ENCODE data around the gene CSF3. TPM values are rescaled to one million over a fixed set of nuclear protein-coding genes. Genes with fewer than 3 reads are reported as not detected.

Gene CSF3
- total RNA-seq, 1 experiment from 2014 or later = not detected

GRCh38 chr17:39995438-39995837 is 19.8 kb upstream of the CSF3 start:
- Histone ChIP-seq H3K27ac (ENCODE audit: insufficient read length, low read depth, low read length) (no peak overlapping the region), H4K91ac (ENCODE audit: insufficient read length, low read depth, low read length) (no peak overlapping the region), H4K5ac (ENCODE audit: insufficient read length, low read depth, low read length) (no peak overlapping the region), H2BK12ac (ENCODE audit: insufficient read length, low read depth, low read length) (no peak overlapping the region), H2AK5ac (ENCODE audit: insufficient read length, low read length) (no peak overlapping the region), H3T11ph (ENCODE audit: low read length) (no peak overlapping the region), H3K9ac (ENCODE audit: extremely low read depth, insufficient read length, low read length) (no peak overlapping the region), H3K79me2 (ENCODE audit: insufficient read depth, low read length) (no peaks in the 10 kb centered on the region), H3K4me1 (ENCODE audit: insufficient read depth, low read length) (no peaks in the 10 kb centered on the region), H3K4ac (ENCODE audit: low read depth, low read length) (no peak overlapping the region), H2BK20ac (ENCODE audit: low read depth, low read length, poor library complexity, severe bottlenecking) (no peak overlapping the region), H3K23ac (ENCODE audit: insufficient read length, low read depth, low read length) (no peak overlapping the region), H3K79me1 (ENCODE audit: insufficient read depth, low read depth, low read length, poor library complexity, severe bottlenecking) (no peaks in the 10 kb centered on the region), H3K27me3 (ENCODE audit: insufficient read depth, low read length) (no peaks in the 10 kb centered on the region), H2BK15ac (ENCODE audit: low read depth, low read length) (no peak overlapping the region), H4K20me1 (ENCODE audit: control insufficient read depth, insufficient read depth, insufficient read length) (no peaks in the 10 kb centered on the region), H3K56ac (ENCODE audit: insufficient read length, low read depth, low read length) (no peak overlapping the region), H2BK120ac (ENCODE audit: low read depth, low read length, poor library complexity, severe bottlenecking) (no peak overlapping the region), H3K18ac (ENCODE audit: insufficient read length, low read depth, low read length) (no peak overlapping the region), H2AFZ (ENCODE audit: low read length) (no peak overlapping the region), H3K23me2 (ENCODE audit: insufficient read length, low read depth, low read length, poor library complexity, severe bottlenecking) (no peaks in the 10 kb centered on the region), H3K14ac (ENCODE audit: insufficient read depth, low read length) (no peak overlapping the region), H3K9me3 (ENCODE audit: control insufficient read depth, low read depth, low read length) (no peaks in the 10 kb centered on the region), H3K4me2 (ENCODE audit: insufficient read depth, insufficient read length, low read length) (no peak overlapping the region), H4K8ac (replicated peaks; ENCODE audit: insufficient read length, low read depth, low read length) (no peak overlapping the region), H2BK5ac (ENCODE audit: insufficient read length, low read length) (no peak overlapping the region)
- H3K4me3 Mint-ChIP-seq = no peak overlapping the region
- WGBS (ENCODE audit: extremely low coverage, insufficient read length, low lambda C conversion rate) = no CpG with 5 or more reads among the region's 6 CpGs
- no peaks in the 10 kb centered on the region for H3K27me3 Mint-ChIP-seq (ENCODE audit: low read depth)
- no peak for TF ChIP-seq CTCF (conservative IDR thresholded peaks at IDR 0.05)
- no peak for DNase-seq
- H3K27ac Mint-ChIP-seq = no peak overlapping the region
- H3K36me3 Mint-ChIP-seq (ENCODE audit: insufficient read depth in 1 of 3, low read depth in 3 of 3) = peaks cover 48 to 74% (median 67%) of the 10 kb centered on the region in 3 experiments; a peak in 6 of 7 replicates
- H3K9me3 Mint-ChIP-seq = no peaks in the 10 kb centered on the region
- H3K4me1 Mint-ChIP-seq = no peaks in the 10 kb centered on the region

Data from H9 (cell line).